Measurements from ENCODE around the gene KLF16.

KLF16 gene

DNA sequence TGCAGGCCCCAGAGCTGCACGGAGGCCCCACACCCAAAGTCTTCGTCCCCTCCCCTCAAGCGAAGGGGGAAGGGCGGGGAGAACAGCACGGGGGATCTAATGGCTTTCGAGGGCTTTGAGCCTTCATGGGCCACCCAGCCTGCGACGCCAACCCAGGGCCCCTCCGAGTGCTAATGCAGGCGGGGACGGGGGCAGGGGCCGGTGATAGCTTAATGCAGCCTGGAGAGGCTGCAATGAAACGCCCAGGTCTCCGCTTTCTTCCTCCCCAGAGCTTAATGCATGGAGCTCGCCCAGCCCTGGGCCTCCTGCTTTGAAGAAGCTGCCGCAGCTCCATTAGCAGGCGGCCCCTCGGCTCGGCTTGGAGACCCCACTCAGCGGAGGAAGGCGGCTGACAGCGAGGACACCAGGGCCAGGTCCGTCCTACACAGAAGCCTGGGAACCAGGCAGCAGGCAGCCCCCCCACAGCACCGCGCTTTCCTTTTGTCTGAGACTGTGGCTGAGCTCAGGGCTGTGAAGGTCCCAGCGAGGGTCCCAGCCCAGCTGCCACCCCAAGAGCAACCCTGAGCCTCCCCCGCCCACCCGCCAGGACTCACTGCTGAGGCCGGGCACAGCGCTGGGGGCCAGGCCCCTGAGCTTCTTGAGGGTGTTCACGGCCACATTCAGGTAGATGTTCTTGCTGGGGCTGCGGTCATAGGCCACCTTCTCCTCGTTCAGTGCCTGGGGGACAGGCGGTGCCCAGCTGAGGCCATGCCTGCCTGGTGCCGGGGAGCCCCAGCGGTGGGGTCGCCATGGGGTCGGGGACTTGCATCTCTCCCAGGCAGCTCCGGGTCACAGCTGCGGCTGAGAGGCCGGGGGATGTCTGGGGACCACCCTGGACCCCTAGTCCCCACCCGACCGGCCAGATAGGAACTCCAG, 43.8 kb downstream of the KLF16 start:
- no peak for DNase-seq (ENCODE audit: low spot score)

DNA sequence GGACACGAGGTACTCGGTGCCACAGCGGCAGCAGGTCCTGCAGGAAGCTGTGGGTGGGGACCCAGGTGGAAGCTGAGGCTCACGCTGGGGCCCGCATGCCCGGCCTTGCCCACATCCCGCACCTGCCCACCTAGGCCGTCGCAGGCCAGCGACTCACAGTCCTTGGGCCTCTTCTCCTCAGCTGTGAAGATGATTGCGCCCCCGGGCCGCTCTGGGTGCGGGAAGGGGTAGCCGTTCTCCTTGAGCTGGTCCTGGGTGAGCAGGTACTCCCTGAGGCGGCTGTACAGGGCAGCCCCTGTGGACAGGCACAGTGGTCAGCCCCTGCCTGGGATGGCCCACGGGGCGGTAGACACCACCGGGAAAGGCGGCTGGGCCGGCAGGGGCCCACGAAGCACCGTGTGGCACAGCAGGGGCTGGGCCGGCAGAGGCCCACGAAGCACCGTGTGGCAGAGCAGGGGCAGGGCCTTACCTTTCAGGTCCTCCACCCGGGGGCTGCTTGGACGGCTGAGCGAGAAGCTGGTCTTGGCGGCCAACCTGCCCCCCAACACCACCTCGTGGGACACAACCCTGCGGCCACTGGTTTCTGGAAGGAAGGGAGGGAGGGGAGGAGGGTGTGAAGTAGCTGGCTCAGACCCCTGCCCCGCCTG, 44.7 kb downstream of the KLF16 start:
- no peak for DNase-seq (ENCODE audit: low spot score)

DNA sequence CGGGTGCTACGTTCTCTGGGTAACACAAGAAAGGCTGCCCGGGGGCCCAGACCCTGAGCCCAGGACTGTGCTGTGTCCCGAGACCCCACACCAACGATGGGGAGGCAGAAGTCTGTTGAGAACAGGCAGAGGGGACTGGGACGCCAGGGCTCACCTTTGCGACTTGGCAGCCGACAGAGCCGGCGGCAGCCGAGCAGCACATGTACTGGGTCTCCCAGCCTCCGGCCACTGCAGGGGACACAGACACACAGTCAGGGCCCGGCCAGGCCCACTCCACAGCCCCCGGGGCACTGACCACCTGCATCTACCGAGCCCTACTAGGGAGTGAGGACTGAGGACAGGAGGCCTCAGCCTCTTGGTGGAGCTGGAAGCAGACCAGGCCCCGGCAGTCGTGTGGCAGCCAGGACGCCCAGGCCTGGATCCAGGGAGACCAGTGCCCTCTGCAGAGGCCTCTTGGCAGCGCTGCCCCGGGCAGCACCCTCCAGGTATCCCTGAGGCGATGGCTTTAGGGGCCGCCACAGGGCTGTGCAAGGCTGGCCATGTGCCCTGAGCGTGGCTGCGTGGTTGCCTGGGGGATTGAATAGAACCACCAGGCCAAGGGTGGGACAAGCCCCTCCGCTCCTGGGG, 45.7 kb downstream of the KLF16 start:
- DNase-seq (ENCODE audit: low spot score), result no peak

DNA sequence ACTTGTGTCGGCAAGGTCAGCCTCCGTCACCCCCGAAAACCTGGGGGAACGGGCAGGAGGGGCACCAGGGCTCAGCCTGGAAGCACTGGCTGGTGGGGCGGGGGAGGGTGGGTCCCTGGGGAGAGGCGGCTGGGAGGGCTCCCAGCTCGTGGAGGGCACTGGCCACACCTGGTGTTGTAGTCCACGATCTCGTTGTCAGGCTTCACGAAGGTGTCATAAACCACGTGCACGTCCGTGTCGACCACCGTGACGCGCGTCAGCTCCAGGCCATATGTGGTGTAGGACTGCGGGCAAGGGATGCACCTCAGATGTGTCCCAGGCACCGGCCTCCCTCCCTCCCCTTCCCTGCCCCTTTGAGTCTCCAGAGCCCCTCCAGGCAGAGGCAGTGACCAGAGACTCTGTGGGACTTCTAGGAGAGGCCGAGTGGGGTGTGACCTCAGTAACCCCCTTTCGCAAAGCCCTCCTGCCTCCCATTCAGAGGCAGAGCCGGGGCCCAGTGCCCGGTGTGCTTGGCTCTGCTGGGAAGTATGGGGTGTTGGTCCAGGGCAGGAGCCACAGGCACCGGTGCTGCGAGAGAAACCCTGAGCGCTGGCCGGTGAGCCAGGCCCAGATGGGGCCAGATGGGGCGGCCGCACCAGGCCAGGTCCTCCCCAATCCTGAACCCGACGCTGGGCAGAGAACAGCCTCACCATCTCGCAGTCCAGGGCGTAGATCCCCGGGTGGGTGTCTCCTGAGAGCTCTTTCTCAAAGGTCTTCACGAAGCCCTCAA, 46.7 kb downstream of the KLF16 start:
- DNase-seq (ENCODE audit: low spot score), result no peak

DNA sequence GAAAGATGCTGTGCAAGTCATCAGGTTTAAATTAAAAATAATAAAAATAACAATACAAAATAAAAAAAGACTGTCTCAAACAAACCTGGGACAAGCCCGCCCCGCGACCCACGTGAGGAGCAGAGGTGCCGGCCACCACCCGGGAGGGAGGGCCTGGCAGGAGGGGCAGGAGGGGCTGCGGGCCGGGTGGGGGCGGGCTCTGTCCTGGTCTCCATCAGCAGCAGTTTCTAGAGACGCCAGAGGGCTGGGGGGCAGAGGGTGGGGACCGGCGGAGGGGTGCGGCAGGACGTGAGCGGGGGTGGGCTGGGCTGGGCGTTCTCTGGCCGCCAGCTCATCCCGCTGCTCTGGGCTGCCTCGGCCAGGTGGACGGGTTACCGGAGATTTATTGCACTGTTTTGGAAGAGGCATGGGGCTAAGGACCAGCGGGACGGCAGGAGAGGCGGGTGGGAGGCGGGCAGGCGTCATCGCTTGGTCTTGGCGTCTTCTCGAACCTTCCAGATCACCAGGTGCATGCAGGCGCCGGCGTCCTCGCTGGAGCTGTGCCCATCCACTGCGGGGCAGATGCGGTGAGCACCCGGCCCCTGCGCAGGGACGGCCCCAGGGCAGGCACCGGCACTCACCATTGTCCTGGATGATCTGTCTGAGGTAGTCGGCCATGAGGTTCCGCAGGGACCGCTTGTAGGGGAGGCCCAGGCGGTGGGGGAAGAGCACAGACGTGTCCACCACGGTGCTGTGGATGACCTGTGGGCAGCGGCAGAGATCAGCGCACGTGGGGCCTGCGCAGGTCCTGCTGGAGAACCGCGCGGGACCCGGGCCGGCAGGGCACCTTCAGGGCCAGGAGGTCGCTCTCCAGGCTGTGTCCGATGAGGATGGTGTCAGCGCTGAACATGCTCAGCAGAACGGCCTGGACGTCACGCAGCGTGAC, 47.5 kb downstream of the KLF16 start:
- DNase-seq (ENCODE audit: low spot score), result no peak

DNA sequence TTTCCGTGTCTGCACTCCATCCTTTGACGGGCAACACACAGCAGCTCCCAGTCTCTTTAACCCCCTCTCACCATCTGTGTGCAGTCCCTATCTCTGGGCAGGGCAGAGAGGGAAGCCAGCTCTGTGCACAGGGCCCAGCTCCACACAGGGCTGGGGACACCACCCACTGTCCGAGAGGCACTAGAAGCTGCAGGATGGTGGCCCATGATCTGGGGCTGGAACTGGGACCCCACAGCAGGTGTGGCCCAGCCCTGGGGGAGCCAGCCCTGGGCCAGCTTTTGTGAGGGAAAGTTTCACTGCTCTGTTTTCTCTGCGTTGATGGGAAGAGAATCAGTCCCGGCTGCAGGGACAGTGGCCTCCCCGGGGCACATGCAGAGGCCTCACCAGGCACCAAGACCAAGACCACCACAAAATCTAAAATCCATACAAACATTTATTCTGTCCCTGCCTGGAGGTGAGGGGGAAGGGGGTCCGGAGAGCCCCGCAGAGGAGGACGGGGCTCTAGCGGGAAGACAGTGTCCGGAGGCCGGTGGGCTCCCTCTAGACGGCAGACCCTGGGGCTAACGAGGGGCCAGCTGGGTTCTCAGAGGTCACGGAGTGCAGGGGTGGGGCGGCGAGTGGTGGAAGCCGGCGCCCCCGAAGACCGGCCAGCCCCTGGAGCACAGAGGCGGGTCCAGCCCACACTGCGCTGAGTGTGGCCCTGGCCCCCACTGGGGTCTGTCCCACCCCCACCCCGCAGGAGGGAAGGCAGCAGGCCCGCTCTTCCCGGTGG, 48.4 kb downstream of the KLF16 start:
- no peak for DNase-seq (ENCODE audit: low spot score)

DNA sequence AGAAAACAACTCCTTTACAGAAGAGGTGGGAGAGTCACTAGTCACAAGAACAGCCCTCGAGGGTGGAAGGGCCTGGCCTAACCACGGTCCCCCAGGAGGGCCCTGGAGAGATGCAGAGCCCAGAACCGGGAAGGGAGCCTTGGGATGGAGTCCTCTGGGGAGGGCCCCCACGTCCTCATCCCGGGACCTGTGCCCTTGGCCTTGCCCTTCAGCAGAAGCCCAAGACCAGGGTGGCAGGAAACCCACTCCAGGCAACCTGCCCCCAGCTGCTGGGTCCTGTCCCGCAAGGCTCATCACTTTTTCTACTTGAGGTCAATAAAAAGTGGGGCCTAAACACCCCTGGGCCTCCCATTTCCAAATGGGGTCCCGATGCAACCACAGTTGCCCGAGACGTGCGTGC, 49.0 kb downstream of the KLF16 start:
- no peak for DNase-seq (ENCODE audit: low spot score)

DNA sequence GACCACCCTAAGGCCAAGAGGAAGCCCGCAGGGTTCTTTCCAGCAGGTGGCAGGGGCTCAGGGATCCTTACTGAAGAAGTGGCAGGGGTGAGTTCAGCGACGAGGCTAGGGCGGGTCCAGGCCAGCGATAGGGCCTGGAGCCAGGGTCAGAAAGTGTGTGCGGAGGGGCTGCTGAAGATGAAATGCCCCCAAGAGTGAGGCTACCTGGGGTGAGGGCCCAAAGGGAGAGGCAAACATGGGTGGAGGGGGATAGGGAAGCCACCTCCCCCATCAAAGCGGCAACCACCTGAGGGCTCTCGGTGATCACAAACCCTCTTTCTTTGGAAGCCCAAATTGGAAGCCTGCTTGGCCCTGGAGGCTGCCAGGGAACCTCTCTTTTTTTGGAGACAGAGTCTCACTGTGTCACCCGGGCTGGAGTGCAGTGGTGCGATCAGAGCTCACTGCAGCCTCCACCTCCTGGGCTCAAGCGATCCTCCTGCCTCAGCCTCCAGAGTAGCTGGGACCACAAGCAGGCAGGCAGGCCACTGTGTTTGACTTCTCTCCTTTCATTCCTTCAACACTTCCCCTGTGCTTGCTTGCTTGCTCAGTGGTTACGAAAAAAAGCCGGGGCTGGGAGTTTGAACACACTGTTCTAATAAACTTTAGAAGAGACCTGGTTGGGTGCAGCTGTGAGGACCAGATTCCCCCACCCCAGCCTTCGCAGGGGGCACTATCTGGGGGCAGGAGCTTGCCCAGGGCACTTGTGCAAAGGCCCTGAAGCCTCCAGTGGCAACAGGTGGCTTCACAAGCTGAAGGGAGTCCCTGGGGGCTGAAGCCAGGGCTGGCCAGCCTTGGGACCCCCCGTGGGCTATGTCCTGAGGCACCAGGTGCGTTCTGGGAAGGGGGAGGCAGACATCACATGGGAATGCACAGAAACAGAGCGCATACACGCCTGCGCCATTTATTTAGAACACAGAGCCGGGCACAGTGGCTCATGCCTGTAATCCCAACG, 49.9 kb downstream of the KLF16 start:
- DNase-seq (ENCODE audit: low spot score), result no peak

DNA sequence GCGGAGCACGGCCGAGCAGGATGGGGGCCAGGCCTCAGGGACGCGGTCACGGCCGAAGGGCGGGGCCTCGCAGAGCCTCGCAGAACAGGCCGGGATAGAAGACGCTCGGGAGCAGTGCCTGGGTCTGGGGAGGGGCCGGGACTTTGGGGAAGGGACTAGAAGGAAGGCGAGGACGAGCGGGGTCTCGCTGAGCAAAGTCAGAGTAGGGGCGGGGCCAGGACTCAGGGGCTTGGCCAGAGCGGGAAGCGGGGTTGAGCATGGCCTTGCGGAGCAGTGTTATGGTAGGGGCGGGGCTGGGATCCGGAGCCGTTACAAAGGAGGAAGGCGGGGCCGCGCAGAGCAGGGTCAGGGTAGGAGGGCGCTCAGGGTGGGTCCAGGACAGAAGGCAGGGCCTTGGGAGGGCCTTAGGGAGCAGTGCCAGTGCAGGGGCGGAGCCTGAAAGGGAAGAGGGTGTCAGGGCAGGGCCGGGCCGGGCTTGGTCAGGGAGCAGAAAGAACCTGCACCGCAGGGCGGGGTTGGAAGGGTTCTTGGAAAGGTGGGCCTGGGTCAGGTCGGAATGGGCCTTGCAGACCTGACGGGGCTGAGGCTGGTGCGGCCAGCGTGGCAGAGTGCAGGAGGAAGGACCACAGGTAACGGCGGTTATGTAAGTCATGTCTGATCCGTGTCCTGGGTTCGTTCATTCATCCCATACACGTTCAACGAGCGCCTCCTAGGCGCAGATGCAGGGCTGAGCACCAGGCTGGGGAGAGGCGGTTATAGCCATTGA, 50.8 kb downstream of the KLF16 start:
- DNase-seq (ENCODE audit: low spot score), result peak; percentile 89

DNA sequence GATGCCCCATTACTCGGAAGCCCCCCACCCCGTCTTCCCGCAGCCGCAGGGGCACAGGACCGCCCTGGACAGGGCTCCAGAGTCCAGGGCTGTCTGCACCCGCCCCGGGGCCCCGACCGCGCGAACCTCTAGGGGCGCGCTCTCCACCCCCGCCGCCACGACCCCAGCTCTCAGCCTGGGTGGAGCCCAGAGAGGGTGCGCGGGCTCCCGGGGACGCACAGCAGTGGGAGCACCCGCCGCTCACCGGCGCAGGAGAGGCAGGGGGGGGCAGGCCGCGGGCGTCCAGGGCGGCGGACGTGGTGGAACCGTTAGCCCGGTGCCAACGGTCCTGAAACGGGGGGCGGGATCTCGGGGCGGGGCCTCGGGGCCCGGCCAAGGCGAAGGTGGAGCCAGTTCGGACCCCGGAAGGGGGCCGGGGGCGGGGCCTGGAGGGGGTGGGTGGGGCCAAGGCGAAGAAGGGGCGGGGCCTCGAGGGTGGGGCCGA, 51.4 kb downstream of the KLF16 start, which contains the start of gene ATP8B3:
ATP8B3 (minus strand) TSS at position 335 of the 484 bp plus-strand sequence. CDS start 540 bp downstream, outside the sequence.
- DNase-seq (ENCODE audit: low spot score), result peak; percentile 80

DNA sequence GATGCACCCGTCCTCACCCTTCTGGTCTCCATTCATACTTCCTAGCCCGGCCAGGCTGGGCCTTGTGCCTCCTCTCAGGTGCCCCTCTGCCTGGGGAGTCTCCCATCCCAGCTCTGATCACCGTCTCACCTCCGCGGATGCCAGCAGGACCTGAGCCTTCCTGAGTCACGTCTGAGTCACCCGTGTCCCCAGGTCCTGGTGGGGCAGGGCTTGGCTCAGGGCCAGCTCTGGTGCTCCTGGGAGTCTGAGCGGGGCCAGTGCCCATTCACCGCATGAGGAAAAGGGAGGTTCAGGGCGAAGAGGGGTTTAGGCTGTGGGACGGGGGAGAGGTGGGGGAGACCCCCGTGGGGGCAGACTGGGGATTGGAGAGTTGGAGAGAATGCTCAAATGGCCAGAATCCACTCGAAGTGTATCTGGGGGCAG, 51.9 kb downstream of the KLF16 start:
- peak; percentile 55 for DNase-seq (ENCODE audit: low spot score)

DNA sequence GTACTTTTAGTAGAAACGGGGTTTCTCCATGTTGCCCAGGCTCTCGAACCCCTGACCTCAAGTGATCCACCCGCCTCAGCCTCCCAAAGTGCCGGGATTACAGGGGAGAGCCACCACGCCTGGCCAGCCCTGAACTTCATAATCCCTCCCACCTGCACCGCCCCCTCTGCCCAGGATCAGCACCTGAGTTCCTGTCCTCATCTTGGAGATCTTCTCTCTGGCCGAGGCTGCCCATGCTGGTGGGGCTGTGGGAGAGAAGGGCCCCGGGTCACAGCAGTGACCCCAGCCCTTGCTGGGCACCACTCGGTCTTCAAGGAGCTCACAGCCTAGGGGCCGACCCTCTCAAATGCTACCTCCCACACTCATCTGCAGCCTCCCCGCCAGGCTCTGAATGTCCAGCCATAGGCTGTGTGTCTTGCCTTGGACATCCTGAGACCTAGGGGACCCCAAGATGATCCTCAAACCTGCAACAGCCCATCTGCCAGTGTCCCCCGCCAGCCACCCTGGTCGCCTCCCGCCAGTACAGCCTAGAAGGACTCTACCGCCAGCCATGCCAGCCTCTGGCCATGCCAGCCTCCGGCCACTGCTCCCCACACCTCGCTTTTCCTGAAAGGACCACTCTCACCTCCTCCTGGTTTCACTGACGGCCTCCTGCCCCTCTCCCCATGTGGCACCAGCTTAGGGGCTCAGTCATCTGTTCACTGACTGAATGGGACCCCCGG, 52.8 kb downstream of the KLF16 start:
- DNase-seq (ENCODE audit: low spot score), result no peak

DNA sequence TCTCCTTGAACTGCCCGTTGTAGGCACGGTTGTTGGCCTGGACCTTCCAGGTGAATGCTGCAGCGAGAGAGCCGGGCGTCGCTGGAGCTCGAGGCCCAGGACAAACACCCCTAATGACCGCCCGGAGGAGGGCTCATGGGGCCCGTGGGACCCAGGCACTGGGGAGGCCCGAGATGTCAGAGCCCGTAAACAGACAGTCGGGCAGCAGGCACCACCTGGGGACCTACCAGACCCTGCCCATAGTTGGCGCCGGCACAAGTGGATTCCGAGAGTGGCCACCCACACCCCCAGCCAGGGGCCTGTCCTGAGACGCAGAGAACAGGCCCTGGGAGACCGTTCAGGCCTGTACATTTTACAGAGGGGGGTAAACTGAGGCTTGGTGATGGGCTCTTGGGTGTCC, 53.7 kb downstream of the KLF16 start:
- no peak for DNase-seq (ENCODE audit: low spot score)

DNA sequence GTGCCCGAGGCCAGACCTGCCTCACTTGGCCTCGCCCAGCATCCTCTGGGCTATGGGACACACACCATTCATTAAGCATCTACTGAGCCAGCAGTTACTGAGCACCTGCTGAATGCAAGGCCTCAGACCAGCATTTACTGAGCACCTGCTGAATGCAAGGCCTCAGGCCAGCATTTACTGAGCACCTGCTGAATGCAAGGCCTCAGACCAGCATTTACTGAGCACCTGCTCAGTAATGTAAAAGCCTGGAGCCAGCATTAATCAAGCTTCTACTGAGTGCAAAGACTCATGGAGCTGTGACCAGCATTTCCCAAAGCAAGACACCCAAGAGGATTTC, 55.0 kb downstream of the KLF16 start:
- no peak for DNase-seq (ENCODE audit: low spot score)

DNA sequence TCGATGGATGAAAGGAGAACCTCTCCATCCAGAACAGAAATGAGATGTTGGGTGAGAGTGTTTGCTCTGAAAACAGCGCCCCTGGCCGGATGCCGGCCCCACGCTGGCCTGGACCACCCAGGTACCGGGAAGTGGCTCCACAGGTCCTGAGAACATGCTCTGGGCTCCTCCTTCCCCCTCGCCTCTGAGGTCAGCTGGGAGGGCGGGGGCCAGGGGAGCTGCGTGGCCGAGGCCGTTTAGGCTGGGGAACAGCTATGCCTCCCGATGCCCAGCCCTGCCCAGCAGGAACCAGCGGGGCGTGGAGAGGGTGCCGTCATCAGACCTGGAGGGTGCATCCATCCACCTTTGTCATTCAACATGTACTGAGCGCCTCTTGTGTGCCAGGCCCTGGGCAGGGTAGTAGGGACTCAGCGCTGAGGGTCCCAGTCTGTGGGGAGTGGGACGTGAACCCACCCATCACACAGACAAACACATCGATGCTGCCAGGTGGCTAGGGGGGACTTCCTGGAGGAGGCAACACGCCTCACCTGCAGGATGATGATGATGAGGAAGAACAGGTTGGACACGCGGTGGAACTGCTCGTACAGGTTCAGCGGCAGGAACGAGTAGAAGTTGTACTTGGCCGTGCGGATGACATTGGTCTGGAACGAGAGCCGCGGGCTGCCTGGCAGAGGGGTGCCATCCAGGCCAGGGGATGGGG, 55.5 kb downstream of the KLF16 start:
- DNase-seq (ENCODE audit: low spot score), result no peak

DNA sequence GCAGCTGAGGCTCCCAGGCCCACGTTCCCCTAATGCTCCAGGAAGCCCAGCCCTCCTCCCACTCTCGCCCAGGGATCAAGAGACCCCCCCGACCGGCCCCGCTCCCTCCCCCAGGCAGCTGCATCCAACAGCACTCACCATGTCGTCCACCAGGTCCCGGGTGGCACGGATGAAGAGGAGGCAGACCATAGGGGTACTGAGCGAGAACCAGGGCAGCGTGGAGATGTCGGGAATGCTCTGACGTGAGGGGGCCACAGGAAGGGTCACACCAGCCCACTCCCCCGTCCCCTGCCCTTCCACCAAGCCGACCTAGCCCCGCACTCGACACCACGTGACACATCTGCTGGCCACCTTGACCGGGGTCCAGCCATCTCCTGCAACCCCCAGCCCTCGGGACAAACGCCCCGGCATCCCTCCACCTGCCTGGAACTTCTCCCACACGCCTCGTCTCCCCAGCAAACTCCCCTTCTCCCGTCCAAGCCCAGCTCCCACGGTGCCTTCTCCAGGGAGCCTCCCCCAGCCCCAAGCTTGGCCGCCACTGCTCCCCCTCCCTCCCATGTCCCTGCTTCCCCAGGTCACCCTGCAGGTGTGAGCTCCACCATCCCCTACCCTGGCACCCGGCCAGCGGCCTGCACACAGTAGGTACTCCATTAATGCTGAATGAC, 56.2 kb downstream of the KLF16 start:
- DNase-seq (ENCODE audit: low spot score), result no peak

All from CD4-positive, alpha-beta T cell treated with Interleukin-15 for 4 hours (primary cell).